SU-DHL-6 (cell line): ENCODE results near the gene GKN2.

Experiments
- EZH2phosphoT487 ChIP-seq: fragments of 200-600 bp; sonication (generic), shearing (Covaris generic); conservative IDR thresholded peaks from 2 replicates; pipeline ENCODE4 v1.6.1; 2018; ENCODE audit warnings: mild to moderate bottlenecking, antibody characterized with exemption, low read length, moderate library complexity, mixed read lengths
- TF ChIP-seq, protein P1 (sequence below): fragments of 200-600 bp; sonication (generic); IDR thresholded peaks from one replicate; pipeline ENCODE4 v1.5.1; 2017; ENCODE audit warnings: antibody characterized with exemption, mild to moderate bottlenecking, low read length, moderate library complexity; ENCODE audit not compliant: insufficient read depth, poor library complexity, severe bottlenecking

DNA sequence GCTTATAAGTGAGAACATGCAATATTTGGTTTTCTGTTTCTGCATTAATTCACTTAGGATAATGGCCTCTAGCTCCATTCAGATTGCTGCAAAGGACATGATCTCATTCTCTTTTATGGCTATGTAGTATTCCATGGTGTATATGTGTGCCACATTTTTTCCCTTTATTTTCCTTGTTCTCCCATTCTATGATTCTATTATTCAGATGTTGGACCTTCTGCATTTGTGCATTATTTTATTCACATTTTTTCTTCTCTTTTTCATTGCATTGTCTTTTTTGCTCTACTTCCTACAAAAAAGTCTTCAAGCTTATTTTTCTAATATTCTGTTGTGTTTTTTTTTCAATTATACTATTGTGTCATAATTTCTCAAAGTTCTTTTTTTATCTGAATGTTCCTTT lies 49.2 kb upstream of the GKN2 start:
- TF ChIP-seq, protein P1, sequence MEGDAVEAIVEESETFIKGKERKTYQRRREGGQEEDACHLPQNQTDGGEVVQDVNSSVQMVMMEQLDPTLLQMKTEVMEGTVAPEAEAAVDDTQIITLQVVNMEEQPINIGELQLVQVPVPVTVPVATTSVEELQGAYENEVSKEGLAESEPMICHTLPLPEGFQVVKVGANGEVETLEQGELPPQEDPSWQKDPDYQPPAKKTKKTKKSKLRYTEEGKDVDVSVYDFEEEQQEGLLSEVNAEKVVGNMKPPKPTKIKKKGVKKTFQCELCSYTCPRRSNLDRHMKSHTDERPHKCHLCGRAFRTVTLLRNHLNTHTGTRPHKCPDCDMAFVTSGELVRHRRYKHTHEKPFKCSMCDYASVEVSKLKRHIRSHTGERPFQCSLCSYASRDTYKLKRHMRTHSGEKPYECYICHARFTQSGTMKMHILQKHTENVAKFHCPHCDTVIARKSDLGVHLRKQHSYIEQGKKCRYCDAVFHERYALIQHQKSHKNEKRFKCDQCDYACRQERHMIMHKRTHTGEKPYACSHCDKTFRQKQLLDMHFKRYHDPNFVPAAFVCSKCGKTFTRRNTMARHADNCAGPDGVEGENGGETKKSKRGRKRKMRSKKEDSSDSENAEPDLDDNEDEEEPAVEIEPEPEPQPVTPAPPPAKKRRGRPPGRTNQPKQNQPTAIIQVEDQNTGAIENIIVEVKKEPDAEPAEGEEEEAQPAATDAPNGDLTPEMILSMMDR = no peak
- no peak for TF ChIP-seq EZH2phosphoT487
